GM12872 (cell line): ENCODE data around the gene LDAH.

Source experiments
- CTCF ChIP-seq: IDR thresholded peaks from 3 replicates; pipeline ENCODE4 v1.5.1; 2011; ENCODE audit warnings: low read depth, mild to moderate bottlenecking, low read length, moderate library complexity; ENCODE audit not compliant: insufficient read depth

Gene LDAH

GRCh38 chr2:20771299-20771698 lies 51.6 kb downstream of the LDAH start:
- TF ChIP-seq CTCF: no peak

- no peak for TF ChIP-seq CTCF
Observed at GRCh38 chr2:20766798-20767644, 55.9 kb downstream of the LDAH start.

GRCh38 chr2:20766213-20766612 lies 56.7 kb downstream of the LDAH start:
- TF ChIP-seq CTCF: no peak

- no peak for TF ChIP-seq CTCF
Observed at GRCh38 chr2:20762945-20763683, 59.8 kb downstream of the LDAH start.

- TF ChIP-seq CTCF: no peak
Observed at GRCh38 chr2:20759487-20759886, 63.4 kb downstream of the LDAH start.

- no peak for TF ChIP-seq CTCF
Observed at GRCh38 chr2:20758997-20759396, 63.9 kb downstream of the LDAH start.

GRCh38 chr2:20757405-20758090 lies 65.4 kb downstream of the LDAH start:
- TF ChIP-seq CTCF: no peak
